Ascending aorta (tissue), 2 donors: Measurements from ENCODE around the gene KCNF1. TPM values are rescaled to one million over a fixed set of nuclear protein-coding genes. Genes with fewer than 3 reads are reported as not detected.

Experiments
- DNase-seq, 2 donors: peaks; one replicate each; pipeline ENCODE4 v3.0.0-alpha.2; 2019; ENCODE audit warnings: low spot score in 2 of 2
- H3K27ac ChIP-seq, 2 donors: fragments of 200-600 bp; sonication (generic); one replicate each; pipeline ENCODE4 v1.5.1; 2016 to 2017; ENCODE audit warnings: mild to moderate bottlenecking in 1 of 2
- H3K27me3 ChIP-seq: fragments of 200-600 bp; sonication (generic); one replicate; pipeline ENCODE4 v1.5.1; 2017
- H3K36me3 ChIP-seq, 2 donors: fragments of 200-600 bp; sonication (generic); one replicate each; pipeline ENCODE4 v1.5.1; 2016
- H3K4me1 ChIP-seq, 2 donors: fragments of 200-600 bp; sonication (generic); one replicate each; pipeline ENCODE4 v1.5.1; 2016 to 2017; ENCODE audit warnings: mild to moderate bottlenecking in 1 of 2
- H3K4me3 ChIP-seq, 2 donors: fragments of 200-600 bp; sonication (generic); one replicate each; pipeline ENCODE4 v1.5.1; 2016 to 2017; ENCODE audit warnings: mild to moderate bottlenecking in 1 of 2
- H3K9me3 ChIP-seq, 2 donors: fragments of 200-600 bp; sonication (generic); one replicate each; pipeline ENCODE4 v1.5.1; 2016
- intact Hi-C: fragments of 100-400 bp; cut with DNase I; formaldehyde crosslinking; loops from one replicate; pipeline ENCODE4 v1.15.1; 2023
- total RNA-seq: library from RNA; depleted of rRNA; stranded (reverse); fragments of >200 nt; gene quantifications from one replicate; pipeline ENCODE4 v1.1.0, GENCODE V29; 2016
- TF ChIP-seq, protein P1 (sequence below), 3 experiments: fragments of 200-600 bp in 2 of 3; fragments of 450-650 bp in 1 of 3; sonication (generic) in 2 of 3; IDR thresholded peaks; one replicate each; pipeline ENCODE4 v1.5.1; 2016 to 2019; ENCODE audit warnings: antibody characterized with exemption in 3 of 3, mild to moderate bottlenecking in 1 of 3, moderate library complexity in 1 of 3

The KCNF1 gene
- total RNA-seq, 1 donor from 2014 or later = not detected

DNA sequence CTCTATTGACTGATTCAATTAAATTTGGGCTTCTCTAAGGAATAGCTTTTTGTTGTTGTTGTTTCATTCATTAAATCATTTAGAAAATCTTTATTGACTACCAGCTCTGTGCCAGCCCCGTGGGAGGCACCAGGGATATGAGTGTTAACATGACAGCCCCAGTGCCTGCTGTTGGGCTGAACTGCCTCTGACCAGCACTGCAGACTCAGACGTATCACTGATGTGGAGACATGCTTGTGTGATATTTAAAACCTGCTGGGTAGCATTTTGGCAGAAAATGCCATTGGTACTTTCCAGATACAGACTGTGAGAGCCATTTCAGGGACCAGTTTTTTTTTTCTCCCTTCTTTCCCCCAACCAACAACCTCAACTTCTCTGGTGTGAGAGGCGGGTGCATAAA, 38.6 kb upstream of the KCNF1 start:
- Histone ChIP-seq H3K27me3 (no peaks in the 10 kb centered on the region), H3K4me1 (no peaks in the 10 kb centered on the region), H3K27ac (no peak overlapping the region), H3K36me3 (no peaks in the 10 kb centered on the region), H3K9me3 (no peaks in the 10 kb centered on the region), H3K4me3 (no peak overlapping the region)
- intact Hi-C loops = no loop called here
- TF ChIP-seq, protein P1, sequence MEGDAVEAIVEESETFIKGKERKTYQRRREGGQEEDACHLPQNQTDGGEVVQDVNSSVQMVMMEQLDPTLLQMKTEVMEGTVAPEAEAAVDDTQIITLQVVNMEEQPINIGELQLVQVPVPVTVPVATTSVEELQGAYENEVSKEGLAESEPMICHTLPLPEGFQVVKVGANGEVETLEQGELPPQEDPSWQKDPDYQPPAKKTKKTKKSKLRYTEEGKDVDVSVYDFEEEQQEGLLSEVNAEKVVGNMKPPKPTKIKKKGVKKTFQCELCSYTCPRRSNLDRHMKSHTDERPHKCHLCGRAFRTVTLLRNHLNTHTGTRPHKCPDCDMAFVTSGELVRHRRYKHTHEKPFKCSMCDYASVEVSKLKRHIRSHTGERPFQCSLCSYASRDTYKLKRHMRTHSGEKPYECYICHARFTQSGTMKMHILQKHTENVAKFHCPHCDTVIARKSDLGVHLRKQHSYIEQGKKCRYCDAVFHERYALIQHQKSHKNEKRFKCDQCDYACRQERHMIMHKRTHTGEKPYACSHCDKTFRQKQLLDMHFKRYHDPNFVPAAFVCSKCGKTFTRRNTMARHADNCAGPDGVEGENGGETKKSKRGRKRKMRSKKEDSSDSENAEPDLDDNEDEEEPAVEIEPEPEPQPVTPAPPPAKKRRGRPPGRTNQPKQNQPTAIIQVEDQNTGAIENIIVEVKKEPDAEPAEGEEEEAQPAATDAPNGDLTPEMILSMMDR (IDR thresholded peaks at IDR 0.05) = no peak
- DNase-seq = no peak

GRCh38 chr2:10873790-10874437, 37.8 kb upstream of the KCNF1 start:
- TF ChIP-seq, protein P1 (IDR thresholded peaks at IDR 0.05) = no peak
- Histone ChIP-seq H3K4me3 (no peak overlapping the region), H3K27me3 (no peaks in the 10 kb centered on the region), H3K4me1 (no peaks in the 10 kb centered on the region), H3K27ac (no peak overlapping the region), H3K36me3 (no peaks in the 10 kb centered on the region), H3K9me3 (no peaks in the 10 kb centered on the region)
- DNase-seq = no peak
- intact Hi-C loops = no loop called here

- H3K36me3 ChIP-seq = no peaks in the 10 kb centered on the region
- DNase-seq = no peak
- no peak overlapping the region for H3K27ac ChIP-seq
- intact Hi-C loops = no loop called here
- H3K4me3 ChIP-seq = no peak overlapping the region
- no peaks in the 10 kb centered on the region for H3K4me1 ChIP-seq
- TF ChIP-seq, protein P1 (IDR thresholded peaks at IDR 0.05) = no peak
- no peaks in the 10 kb centered on the region for H3K27me3 ChIP-seq
- no peaks in the 10 kb centered on the region for H3K9me3 ChIP-seq
Measured at GRCh38 chr2:10875126-10875525, 36.6 kb upstream of the KCNF1 start.

- Histone ChIP-seq H3K27ac (no peak overlapping the region), H3K4me3 (no peak overlapping the region), H3K4me1 (no peaks in the 10 kb centered on the region), H3K27me3 (no peaks in the 10 kb centered on the region), H3K9me3 (no peaks in the 10 kb centered on the region), H3K36me3 (no peaks in the 10 kb centered on the region)
- intact Hi-C loops = no loop called here
- no peak for DNase-seq
- TF ChIP-seq, protein P1 (IDR thresholded peaks at IDR 0.05) = no peak
Measured at GRCh38 chr2:10876394-10876793, 35.3 kb upstream of the KCNF1 start.

GRCh38 chr2:10876963-10877362, 34.8 kb upstream of the KCNF1 start:
- H3K9me3 ChIP-seq = no peaks in the 10 kb centered on the region
- H3K4me3 ChIP-seq = no peak overlapping the region
- no peaks in the 10 kb centered on the region for H3K36me3 ChIP-seq
- intact Hi-C loops = no loop called here
- DNase-seq = no peak
- no peaks in the 10 kb centered on the region for H3K27me3 ChIP-seq
- no peak overlapping the region for H3K27ac ChIP-seq
- no peaks in the 10 kb centered on the region for H3K4me1 ChIP-seq
- TF ChIP-seq, protein P1 (IDR thresholded peaks at IDR 0.05) = no peak

DNA sequence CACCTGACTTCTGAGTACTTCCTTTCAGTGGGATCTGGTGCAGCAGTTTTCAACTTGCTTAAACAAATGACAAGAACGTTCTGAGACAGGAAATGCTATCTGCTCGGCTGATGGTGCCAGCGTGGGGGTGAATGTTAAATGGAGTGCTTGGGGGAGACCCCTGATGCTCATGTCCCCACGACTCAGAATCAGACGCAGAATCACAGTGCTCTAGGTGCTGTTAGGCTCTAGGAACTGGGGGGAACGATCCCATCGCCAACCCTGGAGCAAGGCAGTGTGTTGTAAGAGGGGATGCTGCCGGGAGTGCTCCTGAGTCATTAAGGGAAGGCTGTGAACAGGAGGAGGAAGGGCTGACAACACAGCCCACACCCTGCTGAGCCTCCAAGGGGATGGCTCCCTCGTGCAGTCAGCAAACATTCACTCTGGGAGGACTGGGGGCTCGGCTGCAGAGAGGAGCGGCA, 34.1 kb upstream of the KCNF1 start:
- no peaks in the 10 kb centered on the region for H3K9me3 ChIP-seq
- no peak overlapping the region for H3K4me3 ChIP-seq
- no peak overlapping the region for H3K27ac ChIP-seq
- intact Hi-C loops = no loop called here
- H3K4me1 ChIP-seq = no peaks in the 10 kb centered on the region
- DNase-seq = no peak
- no peaks in the 10 kb centered on the region for H3K27me3 ChIP-seq
- TF ChIP-seq, protein P1 (IDR thresholded peaks at IDR 0.05) = no peak
- no peaks in the 10 kb centered on the region for H3K36me3 ChIP-seq
